GM18861 (cell line): Measurements from ENCODE around the gene NPAS3.

Source experiments
- ATAC-seq: cut with Tn5 transposase; IDR thresholded peaks from one replicate; pipeline ENCODE4 v1.9.1; 2021; ENCODE audit not compliant: unreplicated experiment

The NPAS3 gene

DNA sequence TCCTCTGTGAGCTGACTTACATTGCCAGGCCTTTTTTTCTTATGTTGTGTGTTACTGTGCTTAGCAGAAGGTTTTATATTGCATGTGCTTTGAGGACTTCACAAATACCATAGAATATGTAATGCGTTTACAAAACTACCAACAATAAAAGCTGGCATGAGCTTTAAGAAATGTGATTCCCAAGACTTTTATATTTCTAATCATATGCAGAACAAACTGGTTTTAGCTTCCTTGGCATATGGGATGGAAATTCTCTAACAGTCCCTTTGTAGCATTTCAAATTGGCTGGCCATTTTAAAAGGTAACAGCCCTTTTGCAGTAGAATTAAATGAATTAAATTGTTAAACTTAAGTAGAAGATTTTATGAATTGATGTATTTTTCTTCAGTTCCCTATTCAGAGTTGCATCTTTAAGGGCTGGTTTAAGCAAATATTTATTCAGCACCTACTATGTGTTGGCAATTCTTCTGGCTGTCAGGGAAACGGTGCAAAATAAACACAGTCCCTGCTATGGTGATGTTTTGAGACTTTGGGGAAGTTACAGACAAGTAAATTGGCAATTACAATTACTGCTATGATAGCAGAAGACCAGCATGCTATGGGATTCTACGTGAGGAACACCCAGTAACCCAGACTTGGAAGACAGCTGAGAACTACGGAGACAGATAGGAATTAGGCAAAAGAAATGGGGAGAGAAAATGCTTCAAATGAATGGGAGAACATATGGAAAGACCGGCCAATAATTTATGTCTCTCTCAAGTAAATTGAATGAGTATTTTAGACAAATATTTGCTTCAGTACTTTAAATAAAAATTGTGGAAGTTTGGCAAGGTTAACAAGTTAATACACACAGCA lies 565.8 kb downstream of the NPAS3 start:
- no peak for ATAC-seq

DNA sequence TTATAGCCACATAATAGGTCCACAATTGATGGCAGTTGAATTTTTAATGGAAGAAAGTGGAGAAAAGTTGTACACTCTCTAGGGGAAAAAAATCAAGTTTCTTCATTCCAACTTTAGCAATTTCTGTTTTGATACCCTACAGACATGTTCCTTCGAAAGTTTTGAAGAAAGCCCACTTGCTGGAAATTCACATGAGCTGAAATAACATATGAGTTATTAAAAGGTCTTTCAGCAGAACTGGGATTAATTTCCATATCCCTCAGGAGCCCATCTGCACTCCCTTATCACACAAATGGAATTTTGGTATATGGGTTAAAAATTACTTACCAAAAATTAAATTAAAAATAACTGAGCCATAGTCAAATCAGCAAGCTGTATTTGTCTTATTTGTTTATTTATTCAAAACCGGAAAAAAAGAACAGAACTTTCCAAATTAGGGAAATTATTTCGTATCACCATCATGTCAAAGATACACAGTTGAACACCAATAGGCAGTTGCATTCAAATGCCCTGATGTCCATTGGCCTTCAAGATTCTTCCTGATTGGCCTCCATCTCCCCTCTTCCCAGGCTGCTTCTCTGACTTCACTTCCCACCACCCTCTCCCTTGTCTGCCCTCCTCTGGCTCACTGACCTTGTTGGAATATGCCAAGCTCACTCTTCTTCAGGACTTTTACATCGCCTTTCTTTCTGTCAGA lies 566.7 kb downstream of the NPAS3 start:
- ATAC-seq = no peak

DNA sequence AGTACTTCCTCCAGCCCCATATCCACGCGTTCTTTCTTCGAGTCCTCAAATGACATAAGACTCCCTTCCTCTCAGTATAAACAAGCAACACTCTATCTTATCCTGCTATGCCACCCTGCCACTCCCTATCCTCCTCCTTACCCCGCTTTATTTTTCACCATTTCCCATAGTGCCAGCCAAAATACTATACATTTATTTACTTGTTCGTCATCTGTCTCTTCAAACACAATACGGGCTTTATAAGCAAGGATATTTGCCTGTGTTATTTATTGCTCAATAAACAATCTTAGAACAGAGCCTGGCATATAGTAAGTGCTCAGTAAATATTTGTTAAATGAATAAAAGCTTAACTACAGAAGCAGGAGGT lies 567.3 kb downstream of the NPAS3 start:
- no peak for ATAC-seq

DNA sequence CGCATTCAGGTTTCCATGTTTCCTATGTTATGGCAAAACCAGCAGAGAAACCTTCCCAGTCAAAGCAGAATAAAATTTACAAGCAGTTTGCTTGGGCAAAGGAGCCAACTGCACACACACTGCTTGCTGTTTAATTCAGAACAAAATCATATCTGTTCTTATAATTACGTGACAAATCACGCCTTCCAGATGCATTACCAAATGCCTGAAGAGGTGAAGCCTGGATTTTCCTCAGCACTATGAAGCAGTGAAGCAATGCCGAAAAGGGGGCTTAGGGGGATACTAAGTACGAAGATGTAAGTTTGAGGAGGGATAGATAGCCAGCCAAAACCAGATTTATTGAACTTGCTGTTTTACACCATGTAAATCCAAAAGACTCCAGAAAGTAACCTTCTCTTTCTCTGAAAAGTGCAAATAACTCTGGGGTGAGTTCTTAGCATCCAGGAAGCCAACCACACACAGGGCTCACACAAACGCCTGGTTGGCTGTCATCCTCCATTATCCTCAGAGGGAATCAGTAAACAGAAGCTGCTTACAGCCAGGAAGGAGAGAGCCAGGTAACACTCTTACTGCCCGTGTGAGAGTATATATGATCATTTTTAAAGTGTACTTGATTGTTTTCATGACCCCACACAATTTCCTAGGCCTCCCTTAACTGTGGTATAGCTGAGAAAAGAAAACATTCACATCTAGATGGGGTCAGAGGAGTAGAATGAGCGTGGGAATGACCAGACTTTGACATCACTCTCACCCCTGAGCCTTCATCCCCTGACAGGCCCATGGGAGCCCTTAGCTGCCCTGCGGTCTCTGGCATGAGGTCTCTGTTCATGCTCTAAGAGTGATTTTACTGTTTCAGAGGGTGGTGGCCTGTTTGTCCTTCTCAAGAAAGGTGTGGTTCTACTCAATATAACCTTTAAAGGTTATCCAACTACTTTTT lies 569.7 kb downstream of the NPAS3 start:
- no peak for ATAC-seq

DNA sequence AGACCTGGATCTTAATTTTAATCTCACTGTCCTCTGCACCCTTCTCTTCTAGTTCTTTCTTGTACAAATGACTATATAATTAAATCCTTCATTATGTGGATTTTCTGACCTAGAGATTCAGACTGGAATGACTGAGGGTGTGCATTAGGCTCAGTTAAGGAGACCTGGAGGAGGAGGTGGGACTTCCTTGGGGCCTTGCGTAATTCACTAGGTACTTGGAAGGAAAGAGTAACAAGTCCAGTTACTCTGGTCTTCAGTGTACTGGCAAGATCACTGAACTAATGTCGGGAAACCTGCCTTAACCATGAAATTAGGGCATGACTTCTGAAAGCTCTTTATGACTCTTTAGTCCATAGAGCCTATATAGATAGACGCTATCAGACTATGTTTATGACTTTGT lies 570.8 kb downstream of the NPAS3 start:
- ATAC-seq = no peak

DNA sequence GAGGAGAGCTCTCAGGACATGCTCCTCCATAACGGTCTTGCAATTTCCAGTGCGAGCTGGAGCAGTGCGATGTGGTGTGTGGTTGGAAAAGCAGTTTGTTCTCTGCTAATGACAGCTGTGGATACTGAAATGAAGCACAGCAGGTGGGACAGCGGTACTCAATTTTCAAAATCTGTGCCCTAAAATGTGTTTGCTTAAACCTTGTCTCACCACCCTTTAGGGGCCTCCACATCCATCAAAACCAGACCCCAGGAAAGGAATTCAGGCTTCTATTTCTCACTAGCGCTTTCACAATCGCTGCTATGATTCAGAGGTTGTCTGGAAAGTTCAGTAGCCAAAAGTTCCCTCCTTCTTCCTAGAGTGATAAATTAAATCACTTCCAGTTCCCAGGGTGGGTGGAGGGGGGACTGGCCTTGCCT lies 571.4 kb downstream of the NPAS3 start:
- no peak for ATAC-seq

DNA sequence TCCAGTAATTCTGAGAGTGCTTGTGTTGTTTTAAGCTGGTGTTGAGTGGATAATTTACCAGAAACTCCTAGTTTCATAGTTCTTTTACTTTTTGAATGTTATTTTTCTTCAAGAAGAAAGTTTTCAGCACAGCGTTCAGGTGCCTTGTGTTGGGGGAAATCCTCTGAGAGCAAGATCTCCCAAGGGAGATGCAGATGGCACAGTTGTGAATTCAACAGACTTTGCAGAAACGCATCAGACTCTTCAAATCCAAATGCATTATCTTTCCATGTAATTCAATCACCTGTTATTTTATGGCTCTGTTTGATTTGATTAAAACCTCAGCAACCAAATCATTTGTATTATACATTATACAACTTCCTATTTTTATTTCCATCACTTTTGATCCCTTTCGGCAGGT lies 572.3 kb downstream of the NPAS3 start:
- no peak for ATAC-seq

DNA sequence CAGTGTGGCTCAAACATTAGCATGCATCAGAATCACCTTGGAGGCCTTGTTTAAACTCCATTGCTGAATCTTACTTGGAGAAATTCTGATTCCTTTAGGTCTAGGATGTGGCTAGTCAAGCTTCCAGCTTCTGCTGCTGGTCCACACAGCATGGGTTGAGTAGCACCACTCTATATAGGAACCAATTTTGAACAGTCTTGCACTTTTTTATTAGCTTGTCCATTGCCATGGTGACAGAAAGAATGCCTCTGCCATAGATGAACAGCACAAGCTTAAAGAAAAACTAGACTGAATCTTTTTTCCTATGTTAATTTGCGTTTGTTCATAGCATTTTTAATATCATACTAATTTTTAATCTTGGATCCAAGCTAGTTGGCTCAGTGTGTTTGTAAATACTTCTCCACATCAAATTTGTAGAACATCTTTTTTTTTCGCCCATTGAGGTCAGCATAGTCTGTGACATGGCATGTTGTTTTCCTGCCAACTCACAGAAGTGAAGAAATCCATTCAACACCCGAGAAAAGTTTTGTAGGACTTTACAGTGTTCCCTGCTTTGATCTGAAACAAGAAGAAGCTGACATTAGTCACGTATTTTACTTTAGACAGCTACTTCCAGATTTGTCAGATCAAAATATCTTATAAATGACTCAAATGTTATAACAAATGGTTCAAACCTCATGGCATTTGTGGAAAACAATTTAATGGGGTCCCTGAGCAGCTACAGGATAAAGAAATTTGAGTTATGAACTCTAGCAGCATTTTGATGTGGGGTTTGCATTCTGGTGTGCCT lies 573.4 kb downstream of the NPAS3 start:
- ATAC-seq = no peak

DNA sequence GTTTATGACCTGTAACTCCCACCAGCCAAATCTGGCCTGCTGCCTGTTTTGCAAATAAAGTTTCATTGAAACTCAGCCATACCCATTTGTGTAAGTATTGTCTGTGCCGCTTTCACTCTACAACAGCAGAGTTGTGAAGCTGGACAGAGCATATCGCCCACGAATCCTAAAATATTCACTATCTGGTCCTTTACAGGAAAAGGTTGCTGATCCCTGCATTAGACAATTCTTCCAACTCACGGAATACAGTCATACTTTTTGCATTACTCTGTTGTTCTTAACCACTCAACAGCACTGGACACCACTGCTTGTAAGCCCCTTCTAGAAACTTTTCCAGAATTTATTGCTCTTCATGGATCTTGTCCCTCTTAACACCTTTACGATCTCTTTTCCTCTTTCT lies 576.8 kb downstream of the NPAS3 start:
- no peak for ATAC-seq

DNA sequence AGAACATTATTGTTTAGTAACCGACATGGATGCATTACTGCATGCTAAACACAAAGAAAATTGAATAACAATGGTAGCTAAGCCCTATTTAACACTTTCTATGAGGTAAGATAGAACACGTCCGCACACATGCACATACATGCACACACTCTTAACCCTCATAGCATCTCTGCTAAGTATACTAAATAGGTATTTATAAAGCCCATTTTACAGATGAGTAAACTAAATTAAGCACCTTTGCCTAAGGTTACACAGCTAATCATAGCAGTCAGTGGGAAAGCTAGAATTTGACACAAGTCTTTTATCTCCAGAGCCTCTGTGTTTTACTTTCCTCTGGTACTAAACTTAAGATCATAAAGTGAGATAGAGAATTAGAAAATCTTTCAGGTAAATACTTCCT lies 577.2 kb downstream of the NPAS3 start:
- ATAC-seq = no peak

DNA sequence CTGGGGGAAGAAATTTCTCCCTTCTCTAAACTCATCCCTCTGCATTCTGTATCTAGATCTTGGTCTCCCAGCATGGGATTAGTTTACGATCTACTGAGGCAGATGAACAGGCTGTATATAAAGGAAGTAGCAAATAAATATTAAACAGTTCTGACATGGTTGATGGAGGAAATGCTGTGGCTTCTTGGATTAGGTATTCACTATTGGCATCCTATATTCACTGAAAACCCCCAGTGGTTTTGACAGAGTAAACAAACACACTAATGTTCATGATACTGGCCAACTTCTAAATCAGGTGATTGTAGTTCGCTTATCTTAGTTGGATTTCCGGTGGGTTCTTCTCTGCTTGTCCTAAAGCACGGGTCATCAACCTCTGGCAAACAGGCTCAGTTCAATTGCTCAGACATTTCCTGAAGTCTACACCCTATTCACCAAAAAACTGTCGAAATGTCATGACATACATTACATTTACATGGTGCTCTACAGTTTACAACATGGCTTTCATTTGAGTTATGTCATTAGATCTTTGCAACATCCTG lies 578.3 kb downstream of the NPAS3 start:
- ATAC-seq = peak; percentile 41

DNA sequence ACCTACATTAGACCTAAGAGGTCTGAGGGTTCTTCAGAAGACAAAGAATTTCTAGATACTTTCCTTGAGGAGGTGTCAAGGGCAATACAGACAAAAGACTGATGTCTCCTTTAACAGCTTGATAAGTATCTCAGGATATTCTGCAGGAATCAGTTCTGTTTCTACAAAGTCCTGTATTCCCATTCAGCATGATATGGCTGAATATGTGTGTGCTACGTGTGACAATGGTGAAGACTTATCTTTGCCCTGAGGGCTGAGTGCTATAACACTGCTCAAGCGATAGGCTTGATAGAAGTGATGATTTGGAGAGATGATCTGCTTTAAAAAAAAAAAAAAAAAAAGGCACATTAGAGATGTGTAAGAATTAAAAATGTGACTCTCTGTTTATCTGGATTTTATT lies 582.5 kb downstream of the NPAS3 start:
- ATAC-seq = no peak

DNA sequence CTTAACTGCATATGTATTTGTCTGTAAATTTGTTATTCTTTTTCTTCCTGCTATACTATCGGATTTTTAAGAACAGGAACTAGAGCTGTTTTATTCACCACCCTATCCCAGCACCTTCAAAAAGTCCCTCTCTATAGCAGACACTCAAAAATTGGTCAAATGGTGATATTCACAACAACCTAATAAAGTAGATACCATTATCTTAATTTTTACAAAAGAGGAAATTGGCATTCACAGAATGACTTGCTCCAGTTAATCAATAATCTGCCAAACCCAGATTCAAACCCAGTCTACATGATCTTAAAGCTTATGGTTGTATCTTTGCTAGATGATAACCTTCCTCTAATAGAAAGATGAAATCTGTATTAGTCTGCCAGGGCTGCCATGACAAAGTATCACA lies 585.6 kb downstream of the NPAS3 start:
- ATAC-seq = peak; percentile 80

DNA sequence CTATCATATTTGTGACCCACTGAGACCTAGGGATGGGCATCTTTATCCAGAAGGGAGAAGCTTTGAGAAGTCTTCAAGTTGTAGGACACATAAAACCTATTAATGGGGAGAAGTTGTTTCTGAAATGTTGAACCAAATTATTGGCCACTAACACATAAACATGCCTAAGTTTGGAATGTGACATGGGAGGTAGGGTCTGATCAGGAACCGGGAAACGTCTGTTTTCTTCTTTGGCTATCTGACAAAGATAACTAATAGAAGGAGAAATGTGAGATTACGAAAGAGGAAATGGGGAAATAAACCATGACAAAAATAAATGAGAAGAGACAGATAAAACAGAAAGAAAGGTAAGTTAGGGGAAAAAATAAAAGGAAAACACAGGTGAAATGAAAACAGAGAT lies 586.9 kb downstream of the NPAS3 start:
- no peak for ATAC-seq

DNA sequence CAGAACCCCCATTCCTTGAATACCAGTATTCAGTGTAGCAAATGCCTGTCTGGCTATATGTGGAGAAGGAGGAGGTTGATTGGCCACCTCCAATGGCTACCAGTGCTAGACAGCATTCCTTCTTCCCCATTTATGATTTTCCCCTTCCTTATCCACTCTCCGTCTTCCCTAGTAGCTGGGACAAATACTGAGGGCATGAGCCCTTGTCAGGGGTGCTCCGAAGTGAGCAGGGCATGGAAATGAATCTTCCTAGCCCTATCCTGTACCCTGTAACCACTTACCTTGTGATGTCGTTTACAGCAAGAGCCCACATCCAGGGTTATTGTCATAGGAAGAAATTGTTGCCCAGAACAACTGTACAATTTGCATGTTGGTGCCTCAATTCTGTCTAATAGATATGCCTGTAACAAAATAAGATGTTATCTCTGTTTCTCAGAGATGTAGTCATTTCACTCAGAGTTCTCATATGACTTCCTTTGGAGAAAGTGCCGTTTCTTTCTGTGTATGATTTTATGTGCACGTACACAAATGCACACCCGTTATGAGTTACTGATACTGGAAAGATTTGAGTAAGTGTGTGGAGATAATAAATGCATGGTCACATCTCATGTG lies 588.5 kb downstream of the NPAS3 start:
- ATAC-seq = no peak

DNA sequence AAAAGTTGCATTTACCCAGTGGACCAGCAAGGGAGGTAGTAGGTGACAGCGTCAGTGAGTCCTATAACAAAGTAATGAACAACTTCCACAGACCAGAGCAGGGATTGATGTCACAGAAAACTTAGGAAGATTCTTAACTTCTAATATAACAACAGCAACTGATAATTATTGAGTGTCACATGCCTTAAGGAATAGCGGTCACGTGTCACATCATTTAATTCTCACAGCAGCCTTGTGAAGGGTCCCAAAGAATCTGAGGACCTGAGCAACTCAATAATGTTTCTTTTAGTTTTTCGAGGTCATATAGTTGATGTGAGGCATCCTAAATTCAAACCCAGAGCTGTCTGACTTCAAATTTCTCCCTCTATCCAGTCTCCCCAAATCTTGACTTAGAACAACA lies 590.0 kb downstream of the NPAS3 start:
- ATAC-seq = no peak

DNA sequence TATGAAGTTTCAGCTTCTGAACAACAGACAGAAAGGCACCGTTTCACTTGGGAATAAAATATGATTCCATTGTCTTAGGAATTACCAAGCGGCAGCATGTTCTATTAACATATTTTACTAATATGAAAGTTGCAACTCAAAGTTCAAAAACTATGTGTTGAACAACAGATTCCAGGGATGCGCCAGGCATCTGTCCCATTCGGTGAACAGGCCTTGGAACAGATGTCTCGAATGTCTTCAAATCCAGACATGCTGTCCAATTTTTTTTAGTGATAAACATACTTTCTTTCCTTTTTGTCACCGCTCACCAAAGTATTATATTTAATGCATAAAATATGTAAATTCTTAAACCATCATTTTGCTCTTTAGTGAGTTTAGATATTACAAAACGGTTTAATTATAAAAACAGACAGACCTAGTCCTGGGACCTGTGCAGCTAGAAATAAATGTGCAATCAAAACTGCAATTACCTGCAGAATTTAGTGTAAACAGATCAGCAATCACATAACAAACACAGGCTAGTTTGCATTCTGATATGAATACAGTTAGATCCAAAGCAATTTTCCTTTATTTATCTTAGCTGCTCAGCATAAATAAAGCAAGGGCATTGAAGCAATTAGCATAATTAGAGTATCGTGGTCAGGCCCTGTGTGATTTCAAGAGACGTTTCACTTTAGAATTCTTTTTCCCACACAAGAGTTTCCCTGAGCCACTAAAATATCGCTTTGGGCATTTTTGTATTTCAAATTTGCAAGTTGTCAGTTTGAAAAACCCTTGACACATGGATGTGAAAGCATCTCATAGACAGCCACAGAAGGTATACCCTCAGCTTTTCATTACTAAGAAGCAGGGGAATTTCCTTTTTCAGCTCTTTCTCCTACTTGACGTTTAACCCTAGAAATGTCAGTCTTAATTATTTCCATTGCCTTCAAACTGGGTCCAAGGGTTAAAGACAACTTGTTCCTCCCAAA lies 591.4 kb downstream of the NPAS3 start:
- no peak for ATAC-seq

DNA sequence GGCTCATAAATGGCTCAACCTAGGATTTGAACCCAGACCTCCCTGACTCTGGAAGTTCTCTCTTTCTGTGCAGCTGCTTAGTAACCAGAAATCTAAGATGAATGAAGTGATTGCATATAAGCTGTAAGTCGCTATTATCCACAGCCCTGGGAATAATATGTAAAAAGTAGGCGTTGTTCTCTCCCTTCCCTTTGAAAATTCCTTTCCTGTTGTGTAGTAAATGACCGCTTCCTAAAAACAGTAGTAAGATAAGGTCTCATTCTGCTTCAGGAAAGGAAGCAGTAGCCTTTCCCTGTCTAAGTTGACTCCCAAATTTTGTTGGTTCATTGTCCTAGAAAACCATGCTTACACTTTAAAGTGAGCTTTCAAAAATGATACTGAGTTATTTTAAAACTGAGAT lies 593.9 kb downstream of the NPAS3 start:
- ATAC-seq = no peak

DNA sequence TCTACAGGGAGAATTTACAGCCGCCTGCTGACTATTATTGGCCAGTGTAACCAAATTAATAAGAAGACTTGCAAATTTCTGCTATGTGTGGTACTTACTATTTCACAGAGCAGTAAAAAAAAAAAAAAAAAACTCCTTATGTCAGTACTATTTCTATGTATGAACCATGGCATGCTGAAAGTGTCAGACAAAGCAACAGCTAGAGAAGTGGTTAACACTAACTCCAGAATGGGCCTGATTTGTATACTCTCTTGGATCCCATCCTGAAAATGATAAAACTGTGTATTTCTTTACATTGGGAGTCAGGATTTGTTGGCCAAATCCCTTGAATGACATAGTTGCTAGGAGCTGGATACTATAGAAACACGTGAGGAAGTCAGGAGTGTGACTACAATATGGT lies 595.4 kb downstream of the NPAS3 start:
- no peak for ATAC-seq
